ENCODE data around the gene ZBTB16.

The ZBTB16 gene

GRCh38 chr11:114243461-114244372, 184.2 kb downstream of the ZBTB16 start:
- DNase-seq (ENCODE audit: low spot score): no peak

DNA sequence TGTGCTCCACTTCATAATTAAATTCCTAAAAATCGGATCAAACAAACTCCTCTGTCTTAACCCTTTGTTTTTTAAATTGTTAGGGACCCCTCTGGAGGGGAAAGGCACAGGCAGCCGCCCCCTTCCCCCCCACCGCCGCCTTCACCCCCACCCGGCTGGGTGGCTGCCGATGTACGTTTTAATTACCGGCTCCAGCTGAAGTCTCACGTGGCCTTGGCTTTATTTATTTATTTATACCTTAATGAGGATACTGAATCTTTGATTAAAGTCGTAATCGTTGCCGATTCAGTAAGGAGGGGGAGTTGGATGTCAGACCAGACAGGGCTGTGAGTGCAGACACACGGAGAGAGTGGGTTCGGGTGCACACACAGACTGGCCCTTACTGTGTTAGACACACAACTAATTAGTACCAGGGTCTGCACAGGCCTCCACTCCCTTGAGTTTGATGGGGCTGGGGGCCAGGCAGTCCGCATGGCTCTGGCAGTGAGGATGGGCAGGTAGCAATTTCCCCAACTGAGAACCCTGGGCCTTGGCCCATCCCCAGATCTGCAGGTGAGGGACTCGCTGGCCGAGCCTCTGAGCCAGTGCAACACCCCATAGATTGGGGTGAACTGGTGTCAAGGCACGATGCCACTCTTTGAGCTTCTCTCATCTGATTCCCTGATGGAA, 185.3 kb downstream of the ZBTB16 start:
- DNase-seq (ENCODE audit: low spot score): no peak

GRCh38 chr11:114246321-114247069, 187.0 kb downstream of the ZBTB16 start:
- no peak for DNase-seq (ENCODE audit: low spot score)

DNA sequence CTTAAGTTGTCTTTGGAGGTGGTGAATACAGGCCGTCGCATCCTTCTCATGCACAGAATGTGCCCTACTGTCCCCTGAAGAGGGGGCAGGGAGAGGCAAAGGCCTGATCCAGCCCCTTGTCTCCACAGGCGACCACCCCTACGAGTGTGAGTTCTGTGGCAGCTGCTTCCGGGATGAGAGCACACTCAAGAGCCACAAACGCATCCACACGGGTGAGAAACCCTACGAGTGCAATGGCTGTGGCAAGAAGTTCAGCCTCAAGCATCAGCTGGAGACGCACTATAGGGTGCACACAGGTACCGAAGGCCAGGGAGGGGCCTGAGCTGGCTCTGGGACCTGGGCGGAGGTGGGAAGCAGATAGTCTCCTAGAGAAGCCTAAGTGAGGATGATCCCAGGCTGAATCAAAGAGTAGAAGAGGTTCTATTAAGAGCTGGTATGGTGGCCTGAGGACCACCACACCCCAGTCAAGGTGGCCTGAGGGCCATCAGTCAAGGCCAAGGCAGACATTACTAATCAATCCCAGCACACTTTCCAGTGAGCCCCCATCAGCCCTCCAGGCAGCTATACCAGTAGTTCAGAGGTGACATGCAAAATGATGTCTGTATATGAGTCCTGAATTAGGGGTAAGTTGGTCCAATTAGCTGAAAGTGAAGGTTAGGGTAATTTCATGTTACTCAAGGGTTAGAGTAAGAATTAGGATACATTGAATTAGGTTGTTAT, 187.7 kb downstream of the ZBTB16 start:
- no peak for DNase-seq (ENCODE audit: low spot score)

GRCh38 chr11:114250180-114250579, 190.7 kb downstream of the ZBTB16 start:
- DNase-seq (ENCODE audit: low spot score): no peak

GRCh38 chr11:114250993-114251814, 191.7 kb downstream of the ZBTB16 start:
- DNase-seq (ENCODE audit: low spot score): no peak

DNA sequence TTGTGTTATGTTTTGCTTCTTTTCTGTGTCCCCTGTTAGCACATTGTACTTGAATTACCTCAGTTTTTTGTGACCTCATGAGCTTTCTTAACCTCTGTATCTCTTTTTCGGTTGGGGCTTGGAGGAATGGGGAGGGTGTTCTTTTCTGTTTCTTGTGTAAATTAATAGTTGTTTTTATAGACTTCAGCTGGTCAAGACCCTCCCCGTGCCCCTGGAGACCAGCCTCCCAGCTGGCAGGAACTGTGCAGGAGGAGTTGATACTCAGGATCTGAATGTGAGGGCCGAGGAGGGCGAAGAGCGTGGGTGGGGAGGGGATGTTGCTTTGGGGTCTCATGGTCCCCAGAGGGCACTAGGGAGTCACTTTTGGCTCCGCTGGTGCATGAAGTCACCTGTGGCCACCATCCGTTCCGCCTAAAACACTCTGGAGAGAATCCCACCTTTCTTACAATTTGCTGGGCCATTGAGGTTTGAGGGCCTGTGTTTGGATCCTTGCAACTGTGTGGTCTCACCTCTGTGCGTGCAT, 192.4 kb downstream of the ZBTB16 start:
- no peak for DNase-seq (ENCODE audit: low spot score)

- DNase-seq (ENCODE audit: low spot score): no peak
Measured at GRCh38 chr11:114252767-114253166, 193.3 kb downstream of the ZBTB16 start.

GRCh38 chr11:114253771-114254170, 194.3 kb downstream of the ZBTB16 start:
- DNase-seq (ENCODE audit: low spot score): no peak

- DNase-seq (ENCODE audit: low spot score): no peak
Measured at GRCh38 chr11:114254571-114255146, 195.1 kb downstream of the ZBTB16 start.

GRCh38 chr11:114255289-114255688, 195.8 kb downstream of the ZBTB16 start:
- DNase-seq (ENCODE audit: low spot score): no peak

DNA sequence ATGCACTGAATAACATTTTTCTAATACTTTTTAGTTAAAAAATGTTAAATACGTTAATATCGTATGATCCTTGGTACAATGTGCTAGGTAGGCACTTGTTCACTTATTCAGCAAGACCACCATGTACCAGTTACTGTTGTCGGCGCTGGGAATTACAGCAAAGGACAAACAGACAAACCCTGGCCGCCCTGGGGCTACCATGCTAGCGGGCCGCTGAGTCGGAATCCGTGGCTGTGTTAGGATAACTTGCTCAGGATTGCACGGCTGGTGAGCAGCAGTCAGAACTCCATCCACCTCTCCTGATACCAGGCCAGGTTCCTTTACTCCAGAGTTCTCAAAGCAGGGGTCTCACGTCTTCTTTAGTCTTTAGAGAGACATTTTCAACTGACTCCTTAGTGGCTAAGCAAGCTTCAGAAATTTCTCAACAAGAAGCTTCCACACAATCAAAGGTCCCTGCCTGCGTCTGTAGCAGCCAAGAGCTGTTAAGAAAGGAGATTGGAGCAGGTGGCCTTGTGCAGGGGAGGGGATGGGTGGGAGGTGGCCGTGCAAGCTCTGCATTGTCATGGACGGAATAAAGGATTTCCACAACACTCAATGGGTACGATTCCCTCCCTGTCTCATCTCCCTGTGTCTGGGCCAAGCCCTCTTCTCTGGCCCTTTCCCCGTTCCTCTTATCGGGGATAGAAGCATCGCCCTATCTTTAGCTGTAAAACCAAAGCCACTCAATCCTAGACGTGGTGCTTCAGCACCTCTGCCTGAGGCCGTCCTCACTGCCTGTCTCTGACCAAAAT, 196.9 kb downstream of the ZBTB16 start:
- no peak for DNase-seq (ENCODE audit: low spot score)

- no peak for DNase-seq (ENCODE audit: low spot score)
Measured at GRCh38 chr11:114256967-114257286, 197.4 kb downstream of the ZBTB16 start.

DNA sequence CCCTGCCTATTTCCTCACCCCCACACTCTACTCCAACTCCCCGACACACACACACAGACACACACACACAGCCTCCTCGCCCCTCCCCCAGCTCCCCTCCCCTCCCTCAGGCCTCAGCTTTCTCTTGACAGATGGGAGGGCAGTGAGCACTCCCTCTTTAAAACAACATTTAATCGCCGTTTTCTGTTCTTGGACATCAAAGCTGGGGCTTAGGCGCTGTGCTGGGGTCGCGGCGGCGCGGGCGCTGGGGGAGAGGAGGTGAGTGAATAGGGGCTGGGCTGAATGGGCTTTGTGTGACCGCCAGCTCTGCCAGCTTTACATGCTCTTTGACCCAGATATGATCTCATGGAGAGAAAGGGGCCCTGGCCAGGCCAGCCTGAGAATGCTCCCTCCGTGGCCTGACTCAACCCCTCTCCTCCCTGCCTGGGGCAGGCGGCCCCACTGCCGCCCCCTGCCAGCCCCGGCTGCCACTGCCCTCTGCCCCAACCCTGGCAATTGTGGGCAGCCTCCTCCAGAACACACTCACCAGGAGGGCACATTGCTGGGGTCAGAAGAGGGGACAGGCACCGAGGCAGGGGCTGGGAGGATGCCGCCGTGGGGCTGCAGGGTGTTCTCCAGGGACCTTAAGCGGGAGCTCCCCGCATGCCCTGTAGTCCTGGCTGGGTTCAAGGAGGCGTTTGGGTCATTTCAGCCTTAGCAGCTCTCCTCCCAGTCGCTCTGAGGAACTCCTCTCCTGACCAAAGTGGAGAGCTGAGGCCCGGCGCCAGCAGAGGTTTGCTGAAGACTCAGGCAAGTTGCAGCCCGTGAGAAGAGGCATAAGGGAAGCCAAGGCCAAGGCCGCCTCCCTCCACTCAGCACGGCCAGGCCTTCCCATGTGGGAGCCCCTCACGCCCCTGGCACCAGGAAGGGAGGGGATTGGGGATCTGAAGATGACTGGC, 198.4 kb downstream of the ZBTB16 start:
- DNase-seq (ENCODE audit: low spot score): no peak

- no peak for DNase-seq (ENCODE audit: low spot score)
Measured at GRCh38 chr11:114258696-114259095, 199.2 kb downstream of the ZBTB16 start.

GRCh38 chr11:114259124-114259526, 199.6 kb downstream of the ZBTB16 start:
- no peak for DNase-seq (ENCODE audit: low spot score)

DNA sequence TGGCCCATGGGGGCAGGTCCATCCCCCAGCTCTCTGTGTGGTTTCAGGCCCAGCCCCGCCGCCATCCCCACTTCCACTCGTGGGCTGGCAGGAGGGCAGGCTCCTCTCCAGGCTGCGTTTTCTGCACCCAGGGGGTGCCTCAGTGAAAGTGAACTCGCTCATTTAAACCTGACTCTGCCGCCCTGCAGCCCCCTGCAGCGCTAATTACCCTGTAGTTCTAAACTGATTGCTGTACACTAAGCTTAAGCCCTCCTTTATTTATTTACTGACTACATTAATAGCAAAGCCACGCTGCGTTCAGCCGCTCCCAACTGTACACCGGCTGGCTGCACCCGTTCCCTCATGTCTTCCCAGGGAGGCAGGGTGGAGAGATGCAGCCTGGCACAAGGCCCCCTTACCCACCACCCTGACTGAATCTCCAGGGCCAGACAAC, 200.1 kb downstream of the ZBTB16 start:
- no peak for DNase-seq (ENCODE audit: low spot score)

DNA sequence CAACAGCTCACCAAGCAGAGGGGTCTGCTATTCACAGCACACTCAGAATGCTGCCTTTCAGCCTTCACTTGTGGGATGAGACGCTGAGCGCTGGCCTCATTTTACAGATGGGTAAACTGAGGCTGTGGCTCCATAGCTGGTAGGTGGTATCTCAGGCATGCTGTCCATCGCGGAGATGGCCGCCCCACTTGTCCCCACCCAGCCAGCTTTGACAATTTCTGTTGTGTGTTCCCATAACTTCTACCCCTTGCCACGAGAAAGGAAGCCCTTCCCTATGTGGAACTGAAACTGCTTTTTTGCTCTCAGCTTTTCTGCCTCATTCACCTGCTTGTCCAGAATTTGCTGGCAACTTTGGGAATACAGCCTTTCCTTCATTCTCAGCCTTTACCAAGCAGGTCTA, 200.6 kb downstream of the ZBTB16 start:
- DNase-seq (ENCODE audit: low spot score): no peak

- no peak for DNase-seq (ENCODE audit: low spot score)
Measured at GRCh38 chr11:114260483-114260882, 201.0 kb downstream of the ZBTB16 start.
